ENCODE results near the gene EGF. TPM values are rescaled to one million over a fixed set of nuclear protein-coding genes. Genes with fewer than 3 reads are reported as not detected.
A peak's percentile ranks its signal among the peaks of the same experiment; 100 is the strongest.

The EGF gene
- total RNA-seq, 1 experiment from 2014 or later = not detected

DNA sequence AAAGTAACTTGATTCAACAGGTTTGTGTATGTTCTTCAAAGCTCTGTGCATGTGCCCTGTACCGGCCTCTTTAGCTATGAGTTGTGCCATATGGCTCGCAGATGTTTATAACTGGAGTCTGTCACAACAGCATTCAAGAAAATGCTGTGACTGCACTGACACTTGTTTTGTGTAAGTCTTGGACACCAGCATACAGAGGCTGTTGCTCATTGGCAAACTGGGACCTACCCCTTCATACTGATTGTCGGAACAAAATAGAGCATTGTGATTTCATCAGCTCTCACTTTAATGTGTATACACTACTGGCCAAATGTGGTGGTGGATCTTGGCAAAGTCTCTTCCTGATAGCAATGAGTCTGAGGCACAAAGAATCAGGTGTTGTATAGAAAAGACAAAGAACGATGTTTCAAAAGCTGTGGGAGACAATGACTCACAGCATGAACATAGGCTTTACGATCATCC, 133.9 kb downstream of the EGF start:
- in situ Hi-C loops (cut with HindIII; ENCODE audit: low pct_unique_long_range_greater_than_20kb, low sequenced_read_pairs) = no loop called here
- H3K9me3 ChIP-seq (ENCODE audit: control insufficient read depth, insufficient read depth, low read depth, low read length) = no peaks in the 10 kb centered on the region
- H3K4me3 ChIP-seq (ENCODE audit: low read depth in 2 of 2, low read length in 2 of 2) = no peak overlapping the region
- ChIA-PET POLR2A (no interaction called here), CTCF (no interaction called here)
- TF ChIP-seq, protein P1, sequence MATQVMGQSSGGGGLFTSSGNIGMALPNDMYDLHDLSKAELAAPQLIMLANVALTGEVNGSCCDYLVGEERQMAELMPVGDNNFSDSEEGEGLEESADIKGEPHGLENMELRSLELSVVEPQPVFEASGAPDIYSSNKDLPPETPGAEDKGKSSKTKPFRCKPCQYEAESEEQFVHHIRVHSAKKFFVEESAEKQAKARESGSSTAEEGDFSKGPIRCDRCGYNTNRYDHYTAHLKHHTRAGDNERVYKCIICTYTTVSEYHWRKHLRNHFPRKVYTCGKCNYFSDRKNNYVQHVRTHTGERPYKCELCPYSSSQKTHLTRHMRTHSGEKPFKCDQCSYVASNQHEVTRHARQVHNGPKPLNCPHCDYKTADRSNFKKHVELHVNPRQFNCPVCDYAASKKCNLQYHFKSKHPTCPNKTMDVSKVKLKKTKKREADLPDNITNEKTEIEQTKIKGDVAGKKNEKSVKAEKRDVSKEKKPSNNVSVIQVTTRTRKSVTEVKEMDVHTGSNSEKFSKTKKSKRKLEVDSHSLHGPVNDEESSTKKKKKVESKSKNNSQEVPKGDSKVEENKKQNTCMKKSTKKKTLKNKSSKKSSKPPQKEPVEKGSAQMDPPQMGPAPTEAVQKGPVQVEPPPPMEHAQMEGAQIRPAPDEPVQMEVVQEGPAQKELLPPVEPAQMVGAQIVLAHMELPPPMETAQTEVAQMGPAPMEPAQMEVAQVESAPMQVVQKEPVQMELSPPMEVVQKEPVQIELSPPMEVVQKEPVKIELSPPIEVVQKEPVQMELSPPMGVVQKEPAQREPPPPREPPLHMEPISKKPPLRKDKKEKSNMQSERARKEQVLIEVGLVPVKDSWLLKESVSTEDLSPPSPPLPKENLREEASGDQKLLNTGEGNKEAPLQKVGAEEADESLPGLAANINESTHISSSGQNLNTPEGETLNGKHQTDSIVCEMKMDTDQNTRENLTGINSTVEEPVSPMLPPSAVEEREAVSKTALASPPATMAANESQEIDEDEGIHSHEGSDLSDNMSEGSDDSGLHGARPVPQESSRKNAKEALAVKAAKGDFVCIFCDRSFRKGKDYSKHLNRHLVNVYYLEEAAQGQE (IDR thresholded peaks at IDR 0.05; ENCODE audit: insufficient read depth in 1 of 2, low read depth in 2 of 2, low read length in 1 of 2) = no peak
- TF ChIP-seq POLR2AphosphoS5 (IDR thresholded peaks at IDR 0.05; ENCODE audit: low read depth, low read length) (no peak), TCF7L2 (IDR thresholded peaks at IDR 0.05; ENCODE audit: low read depth, low read length) (no peak), SIN3A (IDR thresholded peaks at IDR 0.05; ENCODE audit: borderline replicate concordance, insufficient read depth, low read depth, low read length) (no peak)
- TF ChIP-seq, protein P2, sequence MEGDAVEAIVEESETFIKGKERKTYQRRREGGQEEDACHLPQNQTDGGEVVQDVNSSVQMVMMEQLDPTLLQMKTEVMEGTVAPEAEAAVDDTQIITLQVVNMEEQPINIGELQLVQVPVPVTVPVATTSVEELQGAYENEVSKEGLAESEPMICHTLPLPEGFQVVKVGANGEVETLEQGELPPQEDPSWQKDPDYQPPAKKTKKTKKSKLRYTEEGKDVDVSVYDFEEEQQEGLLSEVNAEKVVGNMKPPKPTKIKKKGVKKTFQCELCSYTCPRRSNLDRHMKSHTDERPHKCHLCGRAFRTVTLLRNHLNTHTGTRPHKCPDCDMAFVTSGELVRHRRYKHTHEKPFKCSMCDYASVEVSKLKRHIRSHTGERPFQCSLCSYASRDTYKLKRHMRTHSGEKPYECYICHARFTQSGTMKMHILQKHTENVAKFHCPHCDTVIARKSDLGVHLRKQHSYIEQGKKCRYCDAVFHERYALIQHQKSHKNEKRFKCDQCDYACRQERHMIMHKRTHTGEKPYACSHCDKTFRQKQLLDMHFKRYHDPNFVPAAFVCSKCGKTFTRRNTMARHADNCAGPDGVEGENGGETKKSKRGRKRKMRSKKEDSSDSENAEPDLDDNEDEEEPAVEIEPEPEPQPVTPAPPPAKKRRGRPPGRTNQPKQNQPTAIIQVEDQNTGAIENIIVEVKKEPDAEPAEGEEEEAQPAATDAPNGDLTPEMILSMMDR (IDR thresholded peaks at IDR 0.05) = no peak
- H3K27ac ChIP-seq (ENCODE audit: low read length) = no peak overlapping the region
- H3K27me3 ChIP-seq (ENCODE audit: control insufficient read depth, insufficient read depth, low read length) = no peaks in the 10 kb centered on the region
- no TSS peak for BruUV-seq (replicated peaks)
- ATAC-seq (no peak), DNase-seq (ENCODE audit: low read depth, low spot score) (no peak)
- H3K36me3 ChIP-seq (ENCODE audit: control insufficient read depth, insufficient read depth, low read length) = no peaks in the 10 kb centered on the region
- no peaks in the 10 kb centered on the region for H3K4me1 ChIP-seq (ENCODE audit: control insufficient read depth, insufficient read depth, low read length)
- intact Hi-C loops (cut with micrococcal nuclease; ENCODE audit: unreplicated experiment) = no loop called here

DNA sequence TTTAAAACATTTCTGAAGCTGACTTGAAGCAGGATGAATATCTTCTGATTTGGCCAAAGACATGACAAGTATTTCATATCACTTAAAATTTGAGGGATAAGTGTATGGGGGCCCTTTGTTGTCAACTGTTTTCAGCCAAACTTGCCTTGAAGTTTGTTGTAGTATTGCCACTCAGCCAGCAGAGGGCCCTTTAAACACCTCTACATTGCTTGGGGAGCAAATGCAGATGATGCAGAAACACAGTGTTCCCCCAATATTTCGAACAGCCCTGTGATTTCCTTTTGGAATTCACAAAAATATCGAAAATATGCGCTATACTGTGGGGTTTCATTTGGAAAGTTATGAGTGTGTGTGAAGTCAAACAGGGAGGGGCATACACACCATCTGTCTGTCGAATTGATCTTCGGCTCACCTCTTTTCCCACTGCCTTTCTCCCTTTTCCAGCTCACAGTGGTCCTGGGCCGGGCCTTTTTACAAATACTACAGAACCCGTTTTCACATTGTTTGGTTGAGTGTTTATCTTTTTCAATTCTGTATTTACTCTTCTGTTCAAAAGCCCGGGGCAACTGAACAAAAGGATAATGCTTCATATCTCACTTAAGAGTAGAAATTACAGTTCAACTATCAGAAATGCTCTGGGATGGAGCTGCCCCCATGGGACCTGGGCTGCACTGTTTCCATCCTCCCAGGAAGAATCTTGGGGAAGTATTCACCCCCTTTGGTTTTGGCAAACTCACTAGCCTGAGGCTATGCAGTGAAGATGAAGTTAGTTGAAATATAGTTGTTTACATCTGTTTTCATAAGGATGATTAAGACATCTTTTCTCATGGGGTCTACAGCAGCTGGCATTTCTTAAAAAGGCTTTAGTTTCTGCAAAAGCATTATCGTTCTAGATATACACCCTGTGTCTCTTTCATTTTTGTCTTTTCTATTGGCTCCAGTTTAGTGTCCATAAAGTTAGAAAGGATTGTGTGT, 137.6 kb downstream of the EGF start:
- no peaks in the 10 kb centered on the region for H3K36me3 ChIP-seq (ENCODE audit: control insufficient read depth, insufficient read depth, low read length)
- ATAC-seq (no peak), DNase-seq (ENCODE audit: low read depth, low spot score) (peak; percentile 25)
- no peaks in the 10 kb centered on the region for H3K4me1 ChIP-seq (ENCODE audit: control insufficient read depth, insufficient read depth, low read length)
- no peak for TF ChIP-seq POLR2AphosphoS5 (IDR thresholded peaks at IDR 0.05; ENCODE audit: low read depth, low read length)
- TF ChIP-seq, protein P2 (IDR thresholded peaks at IDR 0.05) = peak; percentile 75
- H3K9me3 ChIP-seq (ENCODE audit: control insufficient read depth, insufficient read depth, low read depth, low read length) = no peaks in the 10 kb centered on the region
- BruUV-seq (replicated peaks) = no TSS peak
- no peak overlapping the region for H3K27ac ChIP-seq (ENCODE audit: low read length)
- H3K27me3 ChIP-seq (ENCODE audit: control insufficient read depth, insufficient read depth, low read length) = no peaks in the 10 kb centered on the region
- in situ Hi-C loops (cut with HindIII; ENCODE audit: low pct_unique_long_range_greater_than_20kb, low sequenced_read_pairs) = no loop called here
- POLR2A ChIA-PET = no interaction called here
- intact Hi-C loops (cut with micrococcal nuclease; ENCODE audit: unreplicated experiment) = no loop called here
- H3K4me3 ChIP-seq (ENCODE audit: low read depth in 2 of 2, low read length in 2 of 2) = no peak overlapping the region
- CTCF ChIA-PET = interaction anchor here (0.6 kb wide), 1 partner anchor 212 kb away, joined by 3 read pairs; no protein-coding TSS in a partner anchor
